CD4-positive, alpha-beta T cell treated with Interferon gamma for 1 hour (primary cell): ENCODE measurements around the gene GAGE12H.
"Not testable (repeated sequence)": the region's sequence is repeated elsewhere in the genome, so short reads cannot be mapped to it uniquely, and the experiment has no call there.

ENCODE experiments used
- DNase-seq: peaks from one replicate; pipeline ENCODE4 v3.0.0-alpha.2; 2020

Gene GAGE12H

DNA sequence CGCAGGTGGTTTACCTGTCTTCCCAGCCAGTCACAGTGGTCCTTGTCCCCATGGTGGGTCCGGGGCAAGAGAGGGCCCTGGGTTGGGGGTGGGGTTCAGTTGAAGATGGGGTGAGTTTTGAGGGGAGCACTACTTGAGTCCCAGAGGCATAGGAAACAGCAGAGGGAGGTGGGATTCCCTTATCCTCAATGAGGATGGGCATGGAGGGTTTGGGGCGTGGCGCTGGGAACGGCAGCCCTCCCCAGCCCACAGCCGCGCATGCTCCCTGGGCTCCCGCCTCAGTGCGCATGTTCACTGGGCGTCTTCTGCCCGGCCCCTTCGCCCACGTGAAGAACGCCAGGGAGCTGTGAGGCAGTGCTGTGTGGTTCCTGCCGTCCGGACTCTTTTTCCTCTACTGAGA is at the start of gene GAGE12H:
Gene GAGE12H (plus strand): TSS at position 301 of the 400 bp plus-strand sequence. CDS start 1,155 bp downstream, outside the sequence.
- DNase-seq: not testable (repeated sequence)

DNA sequence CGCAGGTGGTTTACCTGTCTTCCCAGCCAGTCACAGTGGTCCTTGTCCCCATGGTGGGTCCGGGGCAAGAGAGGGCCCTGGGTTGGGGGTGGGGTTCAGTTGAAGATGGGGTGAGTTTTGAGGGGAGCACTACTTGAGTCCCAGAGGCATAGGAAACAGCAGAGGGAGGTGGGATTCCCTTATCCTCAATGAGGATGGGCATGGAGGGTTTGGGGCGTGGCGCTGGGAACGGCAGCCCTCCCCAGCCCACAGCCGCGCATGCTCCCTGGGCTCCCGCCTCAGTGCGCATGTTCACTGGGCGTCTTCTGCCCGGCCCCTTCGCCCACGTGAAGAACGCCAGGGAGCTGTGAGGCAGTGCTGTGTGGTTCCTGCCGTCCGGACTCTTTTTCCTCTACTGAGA is 47.9 kb upstream of the GAGE12H start, which contains the start of gene GAGE12C:
Gene GAGE12C (plus strand): TSS at position 301 of the 400 bp plus-strand sequence. CDS start 1,155 bp downstream, outside the sequence.
- not testable (repeated sequence) for DNase-seq

- DNase-seq: not testable (repeated sequence)
Measured at GRCh38 chrX:49541433-49541832, 38.3 kb upstream of the GAGE12H start, which contains the start of gene GAGE12D. GAGE12D (plus strand) TSS chrX:49541733; CDS start chrX:49542888, 1,155 bp downstream.

DNA sequence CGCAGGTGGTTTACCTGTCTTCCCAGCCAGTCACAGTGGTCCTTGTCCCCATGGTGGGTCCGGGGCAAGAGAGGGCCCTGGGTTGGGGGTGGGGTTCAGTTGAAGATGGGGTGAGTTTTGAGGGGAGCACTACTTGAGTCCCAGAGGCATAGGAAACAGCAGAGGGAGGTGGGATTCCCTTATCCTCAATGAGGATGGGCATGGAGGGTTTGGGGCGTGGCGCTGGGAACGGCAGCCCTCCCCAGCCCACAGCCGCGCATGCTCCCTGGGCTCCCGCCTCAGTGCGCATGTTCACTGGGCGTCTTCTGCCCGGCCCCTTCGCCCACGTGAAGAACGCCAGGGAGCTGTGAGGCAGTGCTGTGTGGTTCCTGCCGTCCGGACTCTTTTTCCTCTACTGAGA is 28.8 kb upstream of the GAGE12H start, which contains the start of gene GAGE12E:
Gene GAGE12E (plus strand): TSS at position 301 of the 400 bp plus-strand sequence. CDS start 1,155 bp downstream, outside the sequence.
- not testable (repeated sequence) for DNase-seq

GRCh38 chrX:49560542-49560941 is 19.2 kb upstream of the GAGE12H start, which contains the start of gene GAGE12F:
GAGE12F (plus strand) TSS chrX:49560842; CDS start chrX:49561997, 1,155 bp downstream.
- not testable (repeated sequence) for DNase-seq

DNA sequence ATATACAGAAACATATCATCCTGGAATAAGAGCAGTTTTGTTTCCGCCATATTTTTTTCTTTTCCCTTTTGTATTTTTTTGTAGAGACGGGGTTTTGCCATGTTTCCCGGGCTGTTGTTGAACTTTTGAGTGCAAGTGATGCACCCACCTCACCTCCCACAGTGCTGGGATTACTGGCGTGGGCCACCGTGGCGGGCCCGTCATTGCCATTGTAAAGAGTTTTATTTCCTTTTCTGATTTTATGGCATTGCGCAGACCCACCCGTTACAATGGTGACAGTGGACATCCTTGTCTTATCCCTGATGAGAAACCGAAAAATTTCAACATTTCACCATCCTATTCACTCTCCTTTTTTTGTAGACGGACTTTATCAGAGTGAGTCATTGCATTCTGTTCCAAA is 11.0 kb upstream of the GAGE12H start:
- DNase-seq: not testable (repeated sequence)

- not testable (repeated sequence) for DNase-seq
Measured at GRCh38 chrX:49569152-49569551, 10.6 kb upstream of the GAGE12H start.

DNA sequence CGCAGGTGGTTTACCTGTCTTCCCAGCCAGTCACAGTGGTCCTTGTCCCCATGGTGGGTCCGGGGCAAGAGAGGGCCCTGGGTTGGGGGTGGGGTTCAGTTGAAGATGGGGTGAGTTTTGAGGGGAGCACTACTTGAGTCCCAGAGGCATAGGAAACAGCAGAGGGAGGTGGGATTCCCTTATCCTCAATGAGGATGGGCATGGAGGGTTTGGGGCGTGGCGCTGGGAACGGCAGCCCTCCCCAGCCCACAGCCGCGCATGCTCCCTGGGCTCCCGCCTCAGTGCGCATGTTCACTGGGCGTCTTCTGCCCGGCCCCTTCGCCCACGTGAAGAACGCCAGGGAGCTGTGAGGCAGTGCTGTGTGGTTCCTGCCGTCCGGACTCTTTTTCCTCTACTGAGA is 9.6 kb upstream of the GAGE12H start, which contains the start of gene GAGE12G:
Gene GAGE12G (plus strand): TSS at position 301 of the 400 bp plus-strand sequence. CDS start 1,155 bp downstream, outside the sequence.
- DNase-seq: not testable (repeated sequence)

DNA sequence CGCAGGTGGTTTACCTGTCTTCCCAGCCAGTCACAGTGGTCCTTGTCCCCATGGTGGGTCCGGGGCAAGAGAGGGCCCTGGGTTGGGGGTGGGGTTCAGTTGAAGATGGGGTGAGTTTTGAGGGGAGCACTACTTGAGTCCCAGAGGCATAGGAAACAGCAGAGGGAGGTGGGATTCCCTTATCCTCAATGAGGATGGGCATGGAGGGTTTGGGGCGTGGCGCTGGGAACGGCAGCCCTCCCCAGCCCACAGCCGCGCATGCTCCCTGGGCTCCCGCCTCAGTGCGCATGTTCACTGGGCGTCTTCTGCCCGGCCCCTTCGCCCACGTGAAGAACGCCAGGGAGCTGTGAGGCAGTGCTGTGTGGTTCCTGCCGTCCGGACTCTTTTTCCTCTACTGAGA is 9.4 kb downstream of the GAGE12H start, which contains the start of gene GAGE2A:
Gene GAGE2A (plus strand): TSS at position 301 of the 400 bp plus-strand sequence. CDS start 1,155 bp downstream, outside the sequence.
- not testable (repeated sequence) for DNase-seq

DNA sequence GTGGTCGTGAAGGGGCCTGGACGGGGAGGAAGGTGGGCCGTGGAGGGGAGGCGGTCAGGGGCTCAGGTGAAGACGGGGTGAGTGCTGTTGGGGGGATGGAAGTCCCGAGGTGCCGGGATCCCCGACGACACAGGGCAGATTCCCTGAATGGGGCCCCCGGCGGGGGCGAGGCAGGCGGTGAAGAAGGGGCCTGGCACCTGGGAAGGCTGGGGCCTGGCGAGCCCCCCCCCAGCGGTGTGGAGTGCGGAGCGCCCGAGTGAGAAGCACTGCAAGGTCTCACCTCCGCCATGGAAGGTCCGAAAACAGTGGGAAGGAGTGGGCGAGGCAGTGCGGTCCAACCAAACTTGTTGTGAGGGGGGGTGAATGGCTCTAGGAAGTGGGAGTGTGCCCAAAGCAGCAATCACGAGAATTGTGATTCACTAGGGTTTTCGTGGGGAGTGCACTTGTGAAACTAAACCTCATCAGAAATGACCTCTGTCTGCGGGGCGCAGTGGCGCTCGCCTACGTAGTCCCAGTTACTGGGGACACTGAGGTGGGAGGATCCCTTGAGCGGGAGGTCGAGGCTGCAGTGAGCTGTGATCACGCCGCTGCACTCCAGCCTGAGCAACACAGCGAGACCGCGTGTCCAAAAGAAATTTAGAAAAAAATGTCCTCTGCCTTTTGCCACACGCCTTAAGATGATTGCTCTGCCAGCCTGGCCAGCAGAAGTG is 10.2 kb downstream of the GAGE12H start:
- peak; percentile 1 for DNase-seq

DNA sequence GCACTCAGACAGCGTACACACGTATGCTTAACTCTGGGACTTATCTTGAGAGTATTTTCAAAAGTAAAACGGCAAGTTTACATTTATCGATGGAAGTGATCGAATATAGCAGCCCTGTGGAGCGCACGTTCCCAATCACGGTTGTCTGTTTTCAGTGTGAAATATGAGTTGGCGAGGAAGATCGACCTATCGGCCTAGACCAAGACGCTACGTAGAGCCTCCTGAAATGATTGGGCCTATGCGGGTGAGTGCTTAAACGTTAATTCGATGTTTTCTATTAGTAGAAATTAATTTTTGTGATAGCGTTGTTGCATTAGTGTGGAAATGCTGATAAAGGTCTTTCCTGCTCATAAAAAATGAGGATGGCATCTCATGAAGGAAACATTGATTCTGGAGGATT is 10.7 kb downstream of the GAGE12H start:
- not testable (repeated sequence) for DNase-seq

GRCh38 chrX:49598720-49599119 is 19.0 kb downstream of the GAGE12H start, which contains the start of gene GAGE1:
GAGE1 (plus strand) TSS chrX:49599020; CDS start chrX:49600175, 1,155 bp downstream.
- not testable (repeated sequence) for DNase-seq

DNA sequence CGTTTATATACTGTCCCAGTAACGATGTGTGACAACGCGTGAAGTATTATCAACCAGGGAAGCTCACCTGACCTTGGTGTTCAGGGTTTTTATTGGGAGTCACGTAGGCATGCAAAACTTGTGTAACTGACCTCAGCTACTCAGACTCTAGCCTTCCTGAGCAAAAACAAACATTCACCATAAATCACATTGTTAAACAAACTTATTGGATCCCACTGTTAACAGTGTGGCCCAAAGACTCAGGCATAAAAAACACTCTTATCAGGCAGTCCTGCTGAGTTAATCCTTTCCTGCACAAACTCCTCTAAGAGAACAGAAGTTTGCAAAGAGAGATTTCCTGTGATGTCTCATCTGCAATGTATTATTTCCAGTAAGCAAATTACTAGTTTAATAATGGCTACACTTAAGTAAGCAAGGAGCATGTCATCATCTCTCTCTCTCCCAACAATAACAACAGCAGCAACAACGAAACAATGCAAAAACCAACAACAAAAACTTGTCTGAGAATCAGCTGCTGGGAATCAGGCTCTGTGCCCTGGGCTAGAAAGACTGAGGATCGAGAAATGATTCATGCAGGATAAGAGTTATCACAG is 31.1 kb downstream of the GAGE12H start:
- DNase-seq: no peak

- DNase-seq: no peak
Measured at GRCh38 chrX:49618574-49618973, 38.8 kb downstream of the GAGE12H start.

DNA sequence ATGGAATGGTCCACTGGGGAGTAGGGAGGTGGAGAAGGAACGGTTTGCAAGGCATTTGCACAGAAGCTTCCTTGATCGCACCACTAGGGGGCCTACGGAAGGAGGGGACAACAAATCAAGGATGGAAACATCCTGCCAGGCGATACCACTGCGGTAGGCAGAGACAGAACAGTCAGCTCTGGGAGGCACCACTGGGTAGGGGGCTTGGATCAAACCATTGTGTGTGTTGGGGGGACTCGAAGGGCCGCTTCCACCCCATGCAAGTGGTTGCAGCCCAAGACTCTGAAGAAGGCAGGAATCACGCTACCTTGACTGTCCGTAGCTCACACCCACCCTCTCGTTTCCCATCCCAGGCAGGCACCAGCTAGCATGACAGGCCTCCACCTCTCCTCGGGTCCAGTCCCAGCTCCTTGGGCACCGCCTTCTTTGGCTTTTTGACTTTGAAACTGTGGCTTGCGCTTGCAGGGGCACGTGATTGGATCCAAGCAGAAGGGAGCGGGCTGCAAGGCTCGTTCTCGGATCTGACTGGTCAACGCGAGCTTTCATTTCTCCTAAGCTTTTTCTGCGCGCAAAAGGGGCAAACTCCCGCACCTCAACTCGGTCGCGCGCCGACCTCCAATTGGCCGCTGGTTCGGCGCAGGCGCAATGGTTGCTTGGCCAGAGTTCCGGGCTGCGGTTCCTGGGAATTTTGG is 47.5 kb downstream of the GAGE12H start:
- peak; percentile 12 for DNase-seq
